ENCODE data around the gene STAT5B. TPM values are rescaled to one million over a fixed set of nuclear protein-coding genes. Genes with fewer than 3 reads are reported as not detected.

The STAT5B gene
- total and polyA plus RNA-seq, 9 of the 15 experiments (the other 6 are each of a cell fraction or from before 2014, with no cell fraction given), result 20.8 to 176 (median 92.4) TPM

GRCh38 chr17:42315402-42316156, 39.4 kb upstream of the STAT5B start (continued):
- TF ChIP-seq HMBOX1 (IDR thresholded peaks at IDR 0.05), result peak; percentile 93
- TF ChIP-seq HDAC8 (tag; IDR thresholded peaks at IDR 0.05), result peak; percentile 86; the same call in 1 of the 2 replicates
- no peak for TF ChIP-seq SREBF2 (CRISPR knock-in tag; IDR thresholded peaks at IDR 0.05)
- peak; percentile 43 for TF ChIP-seq TAF9B (IDR thresholded peaks at IDR 0.05; ENCODE audit: partially characterized antibody)
- TF ChIP-seq THRAP3 (IDR thresholded peaks at IDR 0.05; ENCODE audit: borderline replicate concordance), result 0 out of 2 replicates have a peak, but pooled peaks have one; percentile 20
- TF ChIP-seq POLR2A (conservative IDR thresholded peaks at IDR 0.05), result peak; percentile 50
- TF ChIP-seq ZKSCAN8 (CRISPR knock-in tag; IDR thresholded peaks at IDR 0.05), result no peak; the same call in 1 of the 2 replicates
- peak in 1 of 2 experiments; percentile 73; a peak in 2 of 4 replicates for TF ChIP-seq ZMIZ1 (IDR thresholded peaks at IDR 0.05; ENCODE audit: low read depth in 2 of 2, low read length in 2 of 2)
- TF ChIP-seq, protein P1, sequence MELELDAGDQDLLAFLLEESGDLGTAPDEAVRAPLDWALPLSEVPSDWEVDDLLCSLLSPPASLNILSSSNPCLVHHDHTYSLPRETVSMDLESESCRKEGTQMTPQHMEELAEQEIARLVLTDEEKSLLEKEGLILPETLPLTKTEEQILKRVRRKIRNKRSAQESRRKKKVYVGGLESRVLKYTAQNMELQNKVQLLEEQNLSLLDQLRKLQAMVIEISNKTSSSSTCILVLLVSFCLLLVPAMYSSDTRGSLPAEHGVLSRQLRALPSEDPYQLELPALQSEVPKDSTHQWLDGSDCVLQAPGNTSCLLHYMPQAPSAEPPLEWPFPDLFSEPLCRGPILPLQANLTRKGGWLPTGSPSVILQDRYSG (tag; conservative IDR thresholded peaks at IDR 0.05; ENCODE audit: low read depth), result no peak; the same call in 1 of the 2 replicates
- TF ChIP-seq POU5F1 (IDR thresholded peaks at IDR 0.05; ENCODE audit: borderline replicate concordance, low read depth, low read length, partially characterized antibody), result no peak
- 0 out of 2 replicates have a peak, but pooled peaks have one; percentile 59 for TF ChIP-seq GATAD2A (IDR thresholded peaks at IDR 0.05)
- TF ChIP-seq ZKSCAN1 (IDR thresholded peaks at IDR 0.05; ENCODE audit: low read depth, low read length), result 0 out of 2 replicates have a peak, but pooled peaks have one; percentile 27
- TF ChIP-seq POLR2AphosphoS2 (IDR thresholded peaks at IDR 0.05; ENCODE audit: low read length), result peak; percentile 95
- TF ChIP-seq ZFX (CRISPR knock-in tag; IDR thresholded peaks at IDR 0.05), result peak; percentile 47
- no peak for TF ChIP-seq ATF1 (CRISPR knock-in tag; IDR thresholded peaks at IDR 0.05)
- TF ChIP-seq ATF1 (tag; IDR thresholded peaks at IDR 0.05), result peak; percentile 44
- TF ChIP-seq MCM5 (IDR thresholded peaks at IDR 0.05; ENCODE audit: low read depth), result no peak
- TF ChIP-seq CBFA2T3 (IDR thresholded peaks at IDR 0.05), result peak; percentile 63
- TF ChIP-seq SUPT5H (IDR thresholded peaks at IDR 0.05), result peak; percentile 62
- TF ChIP-seq ZNF175 (CRISPR knock-in tag; IDR thresholded peaks at IDR 0.05; ENCODE audit: low read depth), result peak; percentile 19; the same call in 1 of the 2 replicates
- TF ChIP-seq ARID1B (IDR thresholded peaks at IDR 0.05), result peak; percentile 68
- peak; percentile 47 for TF ChIP-seq EP400 (IDR thresholded peaks at IDR 0.05)
- TF ChIP-seq RBM14 (IDR thresholded peaks at IDR 0.05; ENCODE audit: borderline replicate concordance, insufficient read depth, low read depth, low read length), result no peak
- TF ChIP-seq, protein P2, sequence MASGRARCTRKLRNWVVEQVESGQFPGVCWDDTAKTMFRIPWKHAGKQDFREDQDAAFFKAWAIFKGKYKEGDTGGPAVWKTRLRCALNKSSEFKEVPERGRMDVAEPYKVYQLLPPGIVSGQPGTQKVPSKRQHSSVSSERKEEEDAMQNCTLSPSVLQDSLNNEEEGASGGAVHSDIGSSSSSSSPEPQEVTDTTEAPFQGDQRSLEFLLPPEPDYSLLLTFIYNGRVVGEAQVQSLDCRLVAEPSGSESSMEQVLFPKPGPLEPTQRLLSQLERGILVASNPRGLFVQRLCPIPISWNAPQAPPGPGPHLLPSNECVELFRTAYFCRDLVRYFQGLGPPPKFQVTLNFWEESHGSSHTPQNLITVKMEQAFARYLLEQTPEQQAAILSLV (tag; IDR thresholded peaks at IDR 0.05), result peak; percentile 14; the same call in 1 of the 2 replicates

Measured in K562 (cell line).